SH-SY5Y (cell line): ENCODE measurements around the gene TNIK.

Experiments used
- GATA2 ChIP-seq: IDR thresholded peaks from 2 replicates; pipeline ENCODE4 v1.6.1; 2011; ENCODE audit warnings: mild to moderate bottlenecking, low read depth, low read length
- GATA3 ChIP-seq: IDR thresholded peaks from 2 replicates; pipeline ENCODE4 v1.6.1; 2011; ENCODE audit warnings: low read depth, mild to moderate bottlenecking, low read length, moderate library complexity

The TNIK gene

GRCh38 chr3:171443211-171443957 lies 16.8 kb downstream of the TNIK start:
- TF ChIP-seq GATA2: no peak
- TF ChIP-seq GATA3: no peak

- no peak for TF ChIP-seq GATA3
- TF ChIP-seq GATA2: no peak
Measured at GRCh38 chr3:171442184-171442583, 18.0 kb downstream of the TNIK start.

- TF ChIP-seq GATA2: no peak
- no peak for TF ChIP-seq GATA3
Measured at GRCh38 chr3:171441381-171441780, 18.8 kb downstream of the TNIK start.

- TF ChIP-seq GATA2 (no peak), GATA3 (no peak)
Measured at GRCh38 chr3:171439996-171440395, 20.2 kb downstream of the TNIK start.

GRCh38 chr3:171437115-171437756 lies 23.0 kb downstream of the TNIK start:
- TF ChIP-seq GATA3 (no peak), GATA2 (no peak)

GRCh38 chr3:171436380-171436779 lies 23.8 kb downstream of the TNIK start:
- TF ChIP-seq GATA3 (no peak), GATA2 (no peak)

- TF ChIP-seq GATA2 (no peak), GATA3 (no peak)
Measured at GRCh38 chr3:171435757-171436156, 24.4 kb downstream of the TNIK start.

GRCh38 chr3:171435143-171435542 lies 25.1 kb downstream of the TNIK start:
- TF ChIP-seq GATA3: no peak
- no peak for TF ChIP-seq GATA2

GRCh38 chr3:171432548-171432947 lies 27.7 kb downstream of the TNIK start:
- no peak for TF ChIP-seq GATA2
- TF ChIP-seq GATA3: no peak

- TF ChIP-seq GATA2 (no peak), GATA3 (no peak)
Measured at GRCh38 chr3:171431550-171431949, 28.7 kb downstream of the TNIK start.

- TF ChIP-seq GATA2: no peak
- TF ChIP-seq GATA3: no peak
Measured at GRCh38 chr3:171430530-171430929, 29.7 kb downstream of the TNIK start.

- TF ChIP-seq GATA2: no peak
- TF ChIP-seq GATA3: no peak
Measured at GRCh38 chr3:171429635-171430034, 30.6 kb downstream of the TNIK start.

GRCh38 chr3:171428892-171429291 lies 31.3 kb downstream of the TNIK start:
- TF ChIP-seq GATA2 (no peak), GATA3 (no peak)

- TF ChIP-seq GATA3: no peak
- TF ChIP-seq GATA2: no peak
Measured at GRCh38 chr3:171428321-171428787, 31.9 kb downstream of the TNIK start.

- no peak for TF ChIP-seq GATA3
- no peak for TF ChIP-seq GATA2
Measured at GRCh38 chr3:171427771-171428320, 32.4 kb downstream of the TNIK start.

- TF ChIP-seq GATA2 (no peak), GATA3 (no peak)
Measured at GRCh38 chr3:171420667-171421066, 39.5 kb downstream of the TNIK start.

GRCh38 chr3:171419457-171419856 lies 40.7 kb downstream of the TNIK start:
- TF ChIP-seq GATA3 (no peak), GATA2 (no peak)
